GM21723 (cell line): ENCODE measurements around the gene RHOC.
A peak's percentile ranks its signal among the peaks of the same experiment; 100 is the strongest.

ENCODE experiments used
- ATAC-seq: cut with Tn5 transposase; IDR thresholded peaks from one replicate; pipeline ENCODE4 v1.9.1; 2021; ENCODE audit warnings: mild to moderate bottlenecking, moderate library complexity; ENCODE audit not compliant: unreplicated experiment

The RHOC gene

GRCh38 chr1:112703706-112704105, 3.2 kb downstream of the RHOC start:
- no peak for ATAC-seq

GRCh38 chr1:112702420-112703261, 4.3 kb downstream of the RHOC start:
- no peak for ATAC-seq

GRCh38 chr1:112702067-112702395, 4.9 kb downstream of the RHOC start:
- ATAC-seq: no peak

GRCh38 chr1:112701227-112702066, 5.5 kb downstream of the RHOC start:
- ATAC-seq: no peak

GRCh38 chr1:112700290-112701226, 6.4 kb downstream of the RHOC start:
- peak; percentile 51 for ATAC-seq

GRCh38 chr1:112699425-112700144, 7.3 kb downstream of the RHOC start:
- ATAC-seq: no peak

GRCh38 chr1:112698366-112699310, 8.3 kb downstream of the RHOC start:
- no peak for ATAC-seq

- ATAC-seq: no peak
Observed at GRCh38 chr1:112697781-112698201, 9.1 kb downstream of the RHOC start.

GRCh38 chr1:112696578-112697314, 10.2 kb downstream of the RHOC start:
- ATAC-seq: no peak

- no peak for ATAC-seq
Observed at GRCh38 chr1:112695276-112695675, 11.7 kb downstream of the RHOC start.

GRCh38 chr1:112694363-112694929, 12.5 kb downstream of the RHOC start:
- no peak for ATAC-seq

- ATAC-seq: no peak
Observed at GRCh38 chr1:112693821-112694220, 13.1 kb downstream of the RHOC start.

- no peak for ATAC-seq
Observed at GRCh38 chr1:112692681-112693080, 14.2 kb downstream of the RHOC start.

- ATAC-seq: no peak
Observed at GRCh38 chr1:112689842-112690237, 17.1 kb downstream of the RHOC start.

GRCh38 chr1:112689196-112689841, 17.6 kb downstream of the RHOC start:
- ATAC-seq: no peak

GRCh38 chr1:112688781-112689193, 18.1 kb downstream of the RHOC start:
- no peak for ATAC-seq

- ATAC-seq: no peak
Observed at GRCh38 chr1:112687785-112688496, 19.0 kb downstream of the RHOC start.
